GM19468 (cell line): ENCODE data around the gene TMEM167A.

ENCODE experiments used
- ATAC-seq: cut with Tn5 transposase; IDR thresholded peaks from one replicate; pipeline ENCODE4 v1.9.1; 2021; ENCODE audit warnings: mild to moderate bottlenecking, moderate library complexity, moderate number of reproducible peaks; ENCODE audit not compliant: unreplicated experiment; ENCODE audit errors: extremely low read depth

TMEM167A gene, protein sequence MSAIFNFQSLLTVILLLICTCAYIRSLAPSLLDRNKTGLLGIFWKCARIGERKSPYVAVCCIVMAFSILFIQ

DNA sequence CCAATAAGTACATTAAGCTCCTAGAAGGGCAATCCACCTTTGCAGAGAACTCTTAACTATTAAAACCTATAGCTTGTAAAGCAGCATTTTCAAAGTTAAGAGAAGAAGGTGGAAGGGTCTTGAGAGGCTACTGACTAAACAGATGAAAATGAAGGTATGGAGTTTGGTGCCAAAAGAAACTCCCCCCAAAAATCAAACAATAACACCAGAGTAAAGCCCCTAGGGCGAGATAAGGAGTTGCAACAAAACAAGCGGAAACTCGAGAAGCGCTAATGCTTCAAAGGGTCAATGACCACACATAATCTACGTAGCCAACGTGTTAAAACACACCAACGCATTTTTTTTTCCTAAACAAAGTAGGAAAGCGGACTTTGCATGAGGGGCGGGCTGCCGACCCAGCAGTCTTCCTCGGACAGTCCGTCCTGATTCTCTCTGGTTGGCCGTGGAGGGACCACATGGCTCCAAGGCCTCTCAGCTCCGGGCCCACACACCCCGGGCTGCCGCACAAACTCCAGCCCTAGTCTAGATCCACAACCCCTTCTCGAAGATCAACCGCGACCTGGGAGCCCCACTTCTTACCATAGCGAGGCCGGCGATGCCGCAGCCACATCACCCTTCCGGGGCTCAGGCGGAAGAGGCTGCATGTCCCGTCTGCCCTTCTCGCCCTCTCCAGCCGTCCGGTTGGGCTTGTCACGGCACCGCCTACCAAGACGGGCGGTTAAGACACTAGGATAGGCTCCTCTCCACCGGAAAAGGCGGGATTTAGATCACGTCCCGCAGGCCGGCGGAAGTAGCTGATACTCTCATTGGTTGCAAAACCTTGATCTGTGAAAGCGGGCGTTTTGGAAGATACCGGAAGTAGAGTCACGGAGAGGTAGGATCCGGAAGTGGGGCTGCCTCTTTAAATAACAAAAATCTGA lies at the start of gene TMEM167A, which contains the start of gene XRCC4:
Gene TMEM167A (minus strand): TSS at position 653 of the 920 bp plus-strand sequence. CDS start 71 bp downstream, at position 582.
Gene XRCC4 (plus strand): TSS at position 806 of the 920 bp plus-strand sequence. CDS start 27,373 bp downstream, outside the sequence.
- peak; percentile 97 for ATAC-seq

DNA sequence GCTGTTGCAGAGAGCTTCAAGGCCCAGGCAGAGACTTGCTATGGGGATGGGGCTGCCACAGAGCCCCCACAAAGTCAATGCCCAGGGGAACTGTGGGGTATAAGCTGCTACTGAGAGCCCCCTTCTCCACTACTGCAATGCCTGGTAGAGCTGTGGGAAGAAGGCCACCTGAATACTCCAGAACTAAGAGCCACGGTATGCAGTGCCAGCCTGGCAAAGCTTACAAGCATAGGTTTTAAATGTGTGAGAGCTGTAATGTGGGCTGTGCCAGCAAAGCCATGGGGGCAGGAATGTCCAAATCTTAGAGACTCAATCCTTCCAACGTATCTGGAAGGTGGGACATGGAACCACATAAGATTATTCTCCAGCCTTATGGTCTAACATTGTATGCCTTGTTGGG lies 49.3 kb upstream of the TMEM167A start:
- no peak for ATAC-seq

DNA sequence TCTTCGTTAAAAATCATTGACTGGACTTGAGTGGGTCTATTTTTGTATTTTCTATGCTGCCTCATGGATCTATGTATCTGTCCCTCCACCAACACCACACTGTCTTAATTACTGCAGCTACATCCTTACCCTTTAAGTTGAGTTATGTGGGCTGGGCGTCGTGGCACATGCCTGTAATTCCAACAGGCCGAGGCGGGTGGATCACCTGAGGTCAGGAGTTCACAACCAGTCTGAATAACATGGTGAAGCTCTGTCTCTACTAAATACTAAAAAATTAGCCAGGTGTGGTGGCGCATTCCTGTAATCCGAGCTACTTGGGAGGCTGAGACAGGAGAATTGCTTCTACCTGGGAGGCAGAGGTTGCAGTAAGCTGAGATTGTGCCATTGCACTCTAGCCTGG lies 48.4 kb upstream of the TMEM167A start:
- no peak for ATAC-seq

DNA sequence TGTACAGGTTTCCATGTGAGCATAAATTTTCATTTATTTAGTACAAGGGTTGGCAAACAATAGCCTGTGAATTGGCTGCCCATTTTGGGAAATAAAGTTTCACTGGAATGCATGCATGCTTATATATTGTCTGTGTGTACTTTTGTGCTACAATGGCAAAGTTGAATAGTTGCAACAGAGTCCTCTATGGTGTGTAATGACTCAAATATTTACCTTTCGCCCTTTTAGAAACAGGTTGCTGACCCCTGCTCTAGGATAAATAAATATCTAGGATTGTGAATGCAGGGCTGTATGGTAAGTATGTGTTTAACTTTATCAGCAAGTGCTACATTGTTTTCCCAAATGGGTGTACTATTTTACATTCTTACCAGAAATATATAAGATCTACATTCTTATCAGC lies 47.4 kb upstream of the TMEM167A start:
- ATAC-seq: no peak

DNA sequence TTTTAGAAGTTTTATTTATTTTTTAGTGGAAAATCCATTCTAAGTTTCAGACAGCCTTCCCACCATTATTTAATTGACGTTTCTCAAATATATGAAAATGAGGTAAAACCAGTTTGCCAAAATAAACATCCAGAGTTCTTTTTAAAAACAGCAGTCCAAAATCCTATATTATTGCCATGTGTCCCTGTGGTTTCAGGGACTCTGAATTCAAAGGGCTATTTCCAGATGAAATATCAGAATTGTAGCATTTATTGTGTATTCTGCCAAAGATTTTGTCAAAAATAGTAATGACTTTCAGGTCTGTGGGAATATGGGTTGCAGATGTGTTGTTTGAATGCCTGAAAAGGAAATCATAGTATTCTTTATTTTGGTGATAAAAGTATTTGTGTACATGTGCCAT lies 41.8 kb upstream of the TMEM167A start:
- no peak for ATAC-seq

DNA sequence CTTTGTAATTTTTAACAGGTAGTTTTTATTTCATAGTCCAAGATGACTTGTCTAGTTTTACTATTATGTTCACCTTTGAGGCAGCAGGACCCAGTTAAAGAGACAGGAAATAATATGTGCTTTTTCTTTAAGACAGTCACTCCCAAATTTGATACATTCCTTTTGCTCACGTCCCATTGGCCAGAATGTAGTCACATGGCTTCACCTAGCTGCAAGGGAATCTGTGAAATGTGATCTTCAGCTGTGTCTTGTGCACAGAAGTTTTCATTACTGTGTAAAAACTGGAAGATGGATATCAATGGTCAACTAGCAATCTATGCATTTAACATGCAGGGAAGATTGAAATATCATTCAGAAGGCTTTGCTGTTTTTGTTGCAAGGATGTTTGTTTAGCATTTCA lies 41.3 kb upstream of the TMEM167A start:
- ATAC-seq: no peak

DNA sequence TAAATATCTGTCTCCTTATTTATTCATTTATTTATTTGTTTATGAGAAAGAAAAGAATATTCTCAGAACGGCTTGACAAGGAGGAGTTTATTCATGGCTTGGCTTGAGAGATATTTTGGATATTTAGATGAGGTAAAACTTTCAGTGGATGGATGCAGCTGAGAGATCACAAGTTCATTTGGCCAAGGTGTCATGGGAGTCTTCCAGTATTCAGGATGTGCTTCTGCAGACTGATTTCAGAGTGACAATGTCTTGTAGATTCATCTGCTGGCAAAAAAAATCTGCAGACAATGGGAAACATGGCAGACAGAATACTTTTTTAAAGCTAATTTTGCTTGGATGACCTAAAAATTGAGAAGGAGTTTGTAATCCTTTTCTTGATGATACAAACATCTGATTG lies 38.6 kb upstream of the TMEM167A start:
- ATAC-seq: no peak

DNA sequence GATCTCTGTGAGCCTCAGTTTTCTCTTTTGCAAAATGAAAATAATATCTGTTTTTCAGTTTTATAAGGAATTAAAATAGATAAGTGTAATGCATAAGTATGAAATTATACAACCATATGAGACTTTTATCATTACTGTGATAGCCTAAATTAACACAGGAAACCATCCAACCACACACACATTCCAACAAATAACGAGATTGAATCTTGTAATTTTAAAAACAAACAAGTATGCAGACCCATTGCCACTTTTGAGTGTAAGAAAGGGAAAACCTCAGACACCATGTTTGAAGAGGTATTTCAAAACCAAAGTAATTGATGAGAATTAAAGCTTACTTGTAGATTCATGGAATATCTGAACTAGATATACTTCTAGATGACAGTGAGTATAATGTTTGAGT lies 32.2 kb upstream of the TMEM167A start:
- ATAC-seq: no peak

DNA sequence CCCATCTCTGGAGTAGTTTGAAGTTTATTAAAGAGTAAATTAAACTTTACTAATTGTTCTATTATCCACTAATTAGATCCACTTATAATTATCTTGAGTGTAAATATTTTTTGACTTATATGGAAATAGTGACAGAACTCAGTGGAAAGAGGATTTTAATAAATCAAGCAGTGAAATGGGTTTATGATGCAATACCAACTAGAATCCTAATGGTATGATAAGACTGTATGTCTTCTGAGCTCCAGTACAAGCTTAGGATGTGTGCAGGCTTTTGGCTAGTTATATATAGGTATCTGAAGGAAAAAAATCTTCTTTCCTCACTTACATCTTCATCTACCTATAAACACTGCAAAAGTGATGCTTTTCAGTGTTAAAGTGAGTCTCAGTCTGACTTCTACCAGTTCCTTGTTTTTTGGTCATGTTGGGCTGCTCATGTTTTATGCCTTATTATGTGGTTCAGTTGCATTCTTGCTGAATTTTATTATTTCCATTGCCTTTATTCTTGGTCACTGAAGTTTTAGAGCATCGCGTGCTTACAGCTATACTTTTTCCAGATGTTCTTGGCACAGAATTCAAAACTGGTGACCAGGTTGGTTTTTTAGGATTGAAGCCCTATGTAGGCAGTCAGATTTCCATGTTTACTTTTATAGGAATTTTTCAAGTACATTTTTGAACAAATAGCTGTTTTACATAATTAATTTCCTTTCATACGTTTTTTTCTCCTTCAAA lies 30.7 kb upstream of the TMEM167A start:
- no peak for ATAC-seq

DNA sequence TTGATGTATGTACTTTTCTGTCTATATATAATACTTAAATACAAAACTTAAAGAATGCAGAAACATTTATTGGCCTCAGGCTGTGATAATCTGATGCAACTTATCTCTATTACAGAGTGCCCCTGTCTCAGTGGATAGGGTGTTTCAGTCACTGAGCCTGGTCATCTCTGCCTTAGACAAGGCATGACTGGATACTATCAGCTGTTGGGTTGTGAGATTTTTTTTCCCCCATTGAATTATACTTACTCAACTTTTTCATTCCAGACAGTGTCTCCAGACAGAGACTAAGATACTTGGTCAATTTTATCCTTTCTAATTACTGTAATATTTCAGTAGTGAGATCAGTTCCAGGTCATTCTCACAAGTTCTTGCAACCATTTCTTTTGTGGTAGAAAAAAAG lies 26.8 kb upstream of the TMEM167A start:
- no peak for ATAC-seq

DNA sequence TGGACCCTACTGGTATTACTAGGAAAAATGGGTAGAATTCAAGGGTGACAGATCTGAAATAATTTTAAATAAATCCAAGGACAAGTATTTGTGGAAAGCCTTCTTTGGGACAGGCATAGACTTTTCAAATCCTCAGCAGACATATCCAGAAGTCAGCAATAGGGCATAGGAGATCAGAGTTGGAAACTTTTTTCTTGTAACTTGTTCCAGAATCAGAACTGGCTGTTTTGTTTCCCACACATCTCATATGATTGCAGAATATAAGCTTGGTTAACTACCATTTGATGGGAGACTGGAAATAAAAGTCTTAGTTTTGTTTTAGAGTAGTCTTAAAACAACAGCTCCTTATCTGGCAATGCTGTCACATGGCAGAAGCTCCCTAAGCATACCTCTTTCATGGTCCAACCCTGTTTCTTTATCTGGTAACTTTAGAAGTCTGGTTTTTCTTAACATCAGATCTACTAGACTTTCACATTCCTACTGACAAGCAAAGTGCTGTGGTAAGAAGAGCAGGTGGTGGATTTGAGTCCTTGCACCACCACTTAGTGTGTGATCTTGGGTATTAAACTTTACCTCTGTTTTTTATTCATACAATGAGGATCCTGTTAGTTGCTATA lies 25.3 kb upstream of the TMEM167A start:
- no peak for ATAC-seq

DNA sequence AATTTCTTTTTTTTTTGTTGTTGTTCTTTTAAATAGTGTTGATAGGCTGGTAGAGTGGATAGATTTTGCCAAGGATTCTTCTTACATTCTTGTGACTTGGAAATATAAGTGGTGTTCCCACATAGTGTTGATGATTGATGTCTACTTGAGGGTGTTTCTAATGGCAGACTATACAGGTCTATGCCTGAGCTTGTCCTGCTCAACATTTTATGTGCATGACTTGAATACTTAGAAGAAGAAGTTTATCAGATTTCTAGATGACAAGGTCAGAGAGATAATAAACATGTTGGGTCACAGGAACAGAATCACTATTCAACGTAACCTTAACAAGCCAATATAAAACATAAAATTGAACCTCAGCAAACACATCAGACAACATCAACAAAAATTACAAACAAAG lies 24.3 kb upstream of the TMEM167A start:
- ATAC-seq: no peak

DNA sequence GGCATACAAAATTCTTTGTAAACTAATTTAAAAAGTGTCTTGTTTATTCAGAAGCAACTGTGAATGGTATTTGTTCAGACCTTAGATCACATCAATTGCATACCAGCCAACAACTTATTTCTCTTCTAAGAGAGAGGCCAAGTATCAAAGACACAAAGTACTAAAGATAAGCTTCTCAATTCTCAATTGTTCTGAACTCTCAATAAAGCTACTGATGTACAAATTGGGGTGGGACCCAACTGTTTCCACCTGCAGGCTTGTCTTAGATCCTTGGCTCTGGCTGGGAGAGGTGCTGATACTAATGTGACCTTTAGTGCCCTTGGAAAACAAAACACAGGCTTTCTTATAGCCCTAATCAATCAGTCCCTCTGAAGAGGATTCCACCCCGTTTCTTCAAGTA lies 22.3 kb upstream of the TMEM167A start:
- ATAC-seq: no peak

DNA sequence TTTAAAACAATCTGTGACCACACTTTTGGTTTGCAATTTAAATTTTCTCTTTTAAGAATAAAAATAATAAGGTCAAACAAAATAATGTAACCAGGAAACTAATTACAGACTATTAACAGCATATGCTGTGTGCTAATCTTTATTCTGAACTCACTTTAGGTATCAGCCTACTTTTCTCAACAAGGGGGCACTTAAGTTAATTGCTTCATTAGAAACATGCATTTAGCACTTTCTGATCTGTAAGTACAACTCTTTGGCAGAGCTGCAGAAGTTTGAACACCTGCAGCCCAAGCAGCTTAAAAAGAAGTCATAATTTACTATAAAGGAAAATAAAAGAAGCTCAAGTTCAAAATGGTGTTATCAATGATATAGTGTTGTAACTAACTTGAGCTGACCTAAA lies 21.8 kb upstream of the TMEM167A start:
- ATAC-seq: no peak

DNA sequence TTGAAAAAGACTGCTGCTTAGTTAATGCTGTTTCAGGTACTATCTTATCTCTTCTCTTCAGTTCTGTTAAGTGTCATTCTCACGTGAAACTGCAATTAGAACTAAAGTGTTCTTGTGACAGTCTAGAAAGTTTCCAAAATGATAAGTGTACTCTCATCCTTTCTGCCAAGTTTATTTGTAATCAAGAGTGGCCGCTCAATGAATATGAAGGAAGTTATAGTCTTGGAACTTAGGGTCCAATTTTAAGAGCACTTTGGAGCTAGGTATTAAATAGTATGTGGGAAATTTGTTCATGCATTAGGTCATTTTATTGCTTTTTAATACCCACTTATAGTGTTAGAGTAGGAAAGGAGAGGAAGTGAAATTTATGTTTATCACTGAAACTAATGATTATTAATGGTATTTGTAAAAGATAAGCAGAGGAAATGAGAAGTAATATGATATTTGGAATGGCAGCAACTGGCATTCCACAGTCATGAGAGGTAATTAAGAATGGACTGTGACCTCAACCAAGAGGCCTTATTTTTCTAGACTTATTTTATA lies 20.6 kb upstream of the TMEM167A start:
- no peak for ATAC-seq

DNA sequence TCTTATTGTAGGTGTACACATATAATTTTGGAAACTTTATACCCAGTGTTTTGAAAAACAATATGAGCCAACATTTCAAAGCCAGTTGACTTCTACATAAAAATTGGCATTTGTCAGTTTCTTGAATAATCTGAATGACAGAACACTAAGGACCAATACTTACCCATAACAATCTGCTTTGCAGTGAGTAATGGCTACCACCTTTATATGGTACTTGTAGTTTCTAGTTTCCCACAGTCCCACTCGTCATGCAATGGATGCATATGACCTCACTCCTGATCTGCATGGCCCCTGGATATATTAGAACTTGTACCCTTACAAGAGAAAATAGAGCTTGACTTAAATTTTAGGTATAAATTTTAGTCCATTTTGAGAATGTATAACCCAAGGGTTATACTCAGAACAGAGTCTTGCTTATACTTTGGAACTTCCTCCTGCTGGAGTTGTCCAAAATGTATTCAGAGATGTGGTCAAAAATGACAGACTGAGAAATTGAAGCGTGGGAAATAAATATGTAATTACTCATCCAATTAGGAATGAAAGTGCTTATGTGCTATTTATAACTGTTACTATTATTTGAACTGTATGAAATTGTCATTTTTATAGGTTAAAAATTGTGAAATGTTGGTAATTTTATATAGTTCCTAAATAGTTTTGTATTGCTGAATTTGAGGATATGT lies 19.6 kb upstream of the TMEM167A start:
- ATAC-seq: no peak

DNA sequence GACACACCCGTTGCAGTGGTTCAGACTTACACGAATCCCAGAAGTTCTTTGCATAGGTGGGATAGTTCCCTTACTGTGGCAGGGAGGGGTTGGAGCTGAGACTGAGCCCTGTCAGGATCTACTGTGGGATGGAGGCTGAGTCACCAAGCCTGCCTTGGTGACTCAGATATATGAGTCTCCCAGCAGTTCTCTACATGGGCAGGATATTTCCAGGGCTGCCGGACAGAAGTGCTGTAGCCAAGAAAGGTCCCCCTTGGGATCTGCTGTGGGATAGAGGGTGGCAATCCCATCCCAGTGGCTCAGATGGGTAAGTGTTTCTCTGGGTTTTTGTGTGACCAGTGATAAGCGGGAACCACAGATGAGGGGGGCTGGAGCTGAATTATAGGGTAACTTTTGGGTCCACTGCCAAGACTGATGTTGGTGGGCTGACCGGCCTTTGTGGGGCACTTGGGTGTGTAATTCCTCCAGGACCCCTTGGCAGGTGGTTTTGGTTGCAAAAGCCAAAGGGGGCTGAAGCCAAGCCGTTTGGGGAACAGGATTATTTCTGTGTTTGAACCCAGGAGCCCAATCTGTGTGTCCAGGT lies 18.9 kb upstream of the TMEM167A start:
- no peak for ATAC-seq

DNA sequence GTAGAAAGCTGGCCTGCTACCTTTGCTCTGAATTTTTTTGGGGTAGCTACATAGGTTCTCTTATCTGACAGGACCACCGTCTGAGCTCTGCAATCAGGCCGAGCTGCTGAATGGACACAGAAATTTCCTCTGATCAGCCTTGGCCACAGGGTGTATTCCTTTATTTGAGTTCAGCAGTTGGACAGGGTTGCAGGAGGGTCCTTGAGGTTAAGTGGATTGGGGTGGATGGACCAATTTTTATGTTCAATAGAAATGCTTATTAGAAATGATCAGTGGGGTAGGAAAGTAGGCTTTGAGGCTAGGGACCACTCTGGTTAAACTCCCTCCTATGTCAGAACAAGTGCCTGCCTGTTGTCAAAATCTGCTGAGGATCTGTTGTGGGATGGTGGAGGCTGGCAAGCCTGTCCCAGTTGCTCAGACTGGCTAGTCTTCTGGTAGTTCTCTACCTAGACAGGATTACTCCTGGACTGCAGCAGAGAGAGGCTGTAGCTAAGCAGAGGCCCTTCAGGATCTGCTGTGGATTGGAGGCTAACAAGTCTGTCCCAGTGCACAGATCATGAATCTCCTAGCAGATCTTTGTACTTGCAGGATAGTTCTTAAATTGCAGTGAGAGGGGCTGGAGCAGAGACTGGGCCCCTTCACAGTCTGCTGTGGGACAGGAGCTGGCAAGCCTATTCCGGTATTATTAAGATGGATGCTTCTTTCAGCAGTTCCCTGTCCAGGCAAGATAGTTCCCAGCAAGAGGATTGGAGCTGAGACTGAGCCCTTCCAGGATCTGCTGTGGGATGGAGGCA lies 18.2 kb upstream of the TMEM167A start:
- ATAC-seq: no peak

DNA sequence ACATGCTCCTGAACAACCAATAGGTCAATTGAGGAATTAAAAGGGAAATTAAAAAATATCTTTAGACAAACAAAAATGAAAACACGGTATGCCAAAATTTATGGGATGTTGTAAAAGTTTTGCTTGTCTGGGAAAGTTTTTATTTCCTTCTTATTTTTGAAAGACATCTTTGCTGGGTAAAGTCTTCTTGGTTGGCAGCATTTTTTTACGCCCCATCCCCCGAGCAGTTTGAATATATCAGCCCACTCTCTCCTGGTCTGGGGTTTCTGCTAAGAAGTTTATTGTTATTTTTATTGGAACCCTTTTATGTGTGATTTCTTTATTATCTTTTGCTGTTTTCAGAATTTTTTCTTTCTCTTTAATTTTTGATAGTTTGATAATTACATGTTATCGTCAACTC lies 16.5 kb upstream of the TMEM167A start:
- ATAC-seq: no peak
